Mucosa of stomach (tissue), 1 donor: Measurements from ENCODE around the gene RERE.

Experiments used
- H3K27me3 ChIP-seq: one replicate; pipeline ENCODE4 v1.7.0; 2013; ENCODE audit warnings: mild to moderate bottlenecking, low read length; ENCODE audit not compliant: control insufficient read depth, insufficient read depth
- H3K36me3 ChIP-seq: one replicate; pipeline ENCODE4 v1.7.0; 2013; ENCODE audit warnings: low read length; ENCODE audit not compliant: control insufficient read depth, insufficient read depth
- H3K4me1 ChIP-seq: one replicate; pipeline ENCODE4 v1.7.0; 2013; ENCODE audit warnings: mild to moderate bottlenecking, low read length; ENCODE audit not compliant: control insufficient read depth, insufficient read depth
- H3K4me3 ChIP-seq: one replicate; pipeline ENCODE4 v1.7.0; 2013; ENCODE audit warnings: low read length
- H3K9ac ChIP-seq: one replicate; pipeline ENCODE4 v1.7.0; 2013; ENCODE audit warnings: mild to moderate bottlenecking, low read length, moderate library complexity
- H3K9me3 ChIP-seq: one replicate; pipeline ENCODE4 v1.7.0; 2013; ENCODE audit warnings: mild to moderate bottlenecking, low read length, moderate library complexity; ENCODE audit not compliant: control insufficient read depth
- donor health status: Pancreatic carcinoma.

Gene RERE

GRCh38 chr1:8325771-8326170, 491.7 kb downstream of the RERE start:
- H3K9me3 ChIP-seq = no peaks in the 10 kb centered on the region
- no peaks in the 10 kb centered on the region for H3K4me1 ChIP-seq
- H3K36me3 ChIP-seq = no peaks in the 10 kb centered on the region
- no peaks in the 10 kb centered on the region for H3K27me3 ChIP-seq
- H3K9ac ChIP-seq = no peak overlapping the region
- H3K4me3 ChIP-seq = no peak overlapping the region

GRCh38 chr1:8324176-8324810, 493.1 kb downstream of the RERE start:
- Histone ChIP-seq H3K27me3 (peaks cover 1% of the 10 kb centered on the region), H3K4me3 (no peak overlapping the region), H3K9ac (no peak overlapping the region), H3K4me1 (no peaks in the 10 kb centered on the region), H3K36me3 (no peaks in the 10 kb centered on the region), H3K9me3 (no peaks in the 10 kb centered on the region)

DNA sequence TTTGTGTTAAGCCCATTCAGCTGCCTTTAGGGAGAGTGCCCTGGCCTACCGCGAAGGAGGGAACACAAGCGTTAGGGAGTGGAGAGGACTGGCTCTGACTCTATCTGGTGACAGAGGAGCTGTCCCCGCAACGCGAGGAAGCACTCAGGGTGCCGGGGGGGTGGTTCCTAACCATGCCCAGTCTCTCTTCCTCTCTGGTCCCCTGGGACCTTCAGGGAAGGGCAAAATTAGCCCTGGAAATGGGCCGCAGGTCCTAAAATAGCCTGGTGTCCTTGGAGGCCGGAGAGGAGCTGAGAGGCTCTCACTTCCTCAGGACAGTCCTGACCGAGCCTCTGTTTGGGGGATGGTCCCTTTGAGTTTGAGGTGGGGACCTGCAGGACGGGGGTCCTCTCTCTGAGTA, 493.7 kb downstream of the RERE start:
- no peaks in the 10 kb centered on the region for H3K4me1 ChIP-seq
- no peaks in the 10 kb centered on the region for H3K36me3 ChIP-seq
- H3K9me3 ChIP-seq = no peaks in the 10 kb centered on the region
- H3K9ac ChIP-seq = no peak overlapping the region
- H3K4me3 ChIP-seq = no peak overlapping the region
- peaks cover 5% of the 10 kb centered on the region for H3K27me3 ChIP-seq

DNA sequence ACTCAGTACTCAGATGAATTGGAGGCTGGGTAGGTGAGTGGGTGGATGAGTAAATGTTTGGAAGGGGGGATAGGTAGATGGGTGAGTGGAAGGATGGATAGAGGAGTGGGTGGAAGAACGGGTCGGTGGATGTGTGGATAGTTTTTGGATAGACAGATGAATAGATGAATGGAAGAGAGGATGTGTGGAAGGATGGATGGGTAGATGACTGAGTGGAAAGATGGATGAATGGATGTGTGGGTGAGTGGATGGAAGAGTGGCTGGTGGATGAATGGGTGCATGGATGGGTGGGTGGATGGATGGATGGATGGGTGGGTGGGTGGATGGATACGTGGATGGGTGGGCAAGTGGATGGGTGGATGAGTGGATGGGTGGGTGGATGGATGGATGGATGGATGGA, 495.8 kb downstream of the RERE start:
- Histone ChIP-seq H3K9ac (no peak overlapping the region), H3K4me3 (no peak overlapping the region), H3K9me3 (no peaks in the 10 kb centered on the region), H3K36me3 (no peaks in the 10 kb centered on the region), H3K4me1 (peaks cover 10% of the 10 kb centered on the region), H3K27me3 (peaks cover 12% of the 10 kb centered on the region)

DNA sequence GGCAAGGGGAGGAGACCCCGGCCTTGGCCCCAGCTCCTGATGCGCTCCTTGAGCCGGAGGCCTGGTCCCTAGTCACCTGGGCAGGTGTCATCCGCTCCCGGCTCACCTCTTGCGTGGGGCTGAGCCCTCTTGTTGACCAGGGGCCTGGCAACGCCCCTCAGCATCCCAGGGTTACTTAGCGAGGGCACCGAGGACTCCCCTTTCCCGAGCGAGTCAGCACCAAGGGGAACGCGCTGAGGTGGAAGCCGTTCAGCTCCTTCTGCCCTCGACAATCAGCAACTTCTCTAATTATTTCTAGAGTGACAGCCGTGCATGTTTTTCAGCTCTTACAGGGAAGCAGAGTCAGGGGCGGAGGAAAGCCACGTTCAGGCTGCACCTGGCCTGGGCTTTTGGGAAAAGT, 499.0 kb downstream of the RERE start:
- Histone ChIP-seq H3K4me3 (peak overlapping the region; percentile 25), H3K9ac (peak overlapping the region; percentile 29), H3K4me1 (peaks cover 19% of the 10 kb centered on the region), H3K36me3 (no peaks in the 10 kb centered on the region), H3K27me3 (peaks cover 16% of the 10 kb centered on the region), H3K9me3 (no peaks in the 10 kb centered on the region)

DNA sequence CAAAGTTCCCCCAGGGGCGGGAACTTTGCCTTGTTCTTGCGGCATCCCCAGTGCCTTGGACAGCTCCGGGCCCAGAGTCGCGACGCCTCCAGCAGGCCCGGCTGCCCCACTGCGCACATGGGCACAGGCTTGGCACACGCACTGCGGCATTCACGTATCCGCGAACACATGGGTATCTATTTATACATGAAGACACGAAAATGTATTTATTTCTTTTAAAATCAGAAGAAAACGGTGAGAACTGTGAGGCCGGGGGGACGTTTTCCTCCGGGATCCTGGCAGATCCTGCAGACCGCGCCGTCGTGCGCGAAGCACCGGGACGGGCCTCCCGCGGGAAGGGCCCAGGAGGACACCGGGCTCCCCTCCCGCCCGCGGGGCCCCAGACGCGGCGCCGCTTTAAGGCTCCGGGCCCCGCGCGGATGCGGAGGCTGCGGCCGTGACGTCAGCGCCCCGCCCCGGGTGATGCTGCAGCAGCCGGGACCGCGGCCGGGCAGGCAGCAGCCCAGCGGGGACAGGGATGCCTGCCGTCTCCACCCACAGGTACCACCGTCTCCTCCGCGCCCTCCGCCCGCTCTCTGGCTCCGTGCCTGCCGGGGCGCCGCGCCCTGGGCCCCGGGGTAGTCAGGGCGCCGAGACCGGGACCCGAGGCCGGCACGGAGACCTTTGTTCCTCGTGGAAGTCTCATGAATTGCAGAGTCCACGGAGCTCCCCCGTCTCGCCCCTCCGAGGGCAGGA, 499.6 kb downstream of the RERE start, which contains the start of gene SLC45A1:
Gene SLC45A1, plus strand, starts transcription at position 468 of the 735 bp plus-strand sequence. CDS start 6,216 bp downstream, outside the sequence.
- peaks cover 16% of the 10 kb centered on the region for H3K27me3 ChIP-seq
- peak within 1 kb of the TSS; percentile 29 for H3K9ac ChIP-seq
- H3K36me3 ChIP-seq = no peaks in the 10 kb centered on the region
- H3K4me1 ChIP-seq = peaks cover 24% of the 10 kb centered on the region
- H3K4me3 ChIP-seq = peak within 1 kb of the TSS; percentile 25
- H3K9me3 ChIP-seq = no peaks in the 10 kb centered on the region

- Histone ChIP-seq H3K9me3 (no peaks in the 10 kb centered on the region), H3K4me1 (peaks cover 33% of the 10 kb centered on the region), H3K27me3 (peaks cover 16% of the 10 kb centered on the region)
Observed at GRCh38 chr1:8315573-8316475, 501.6 kb downstream of the RERE start.

DNA sequence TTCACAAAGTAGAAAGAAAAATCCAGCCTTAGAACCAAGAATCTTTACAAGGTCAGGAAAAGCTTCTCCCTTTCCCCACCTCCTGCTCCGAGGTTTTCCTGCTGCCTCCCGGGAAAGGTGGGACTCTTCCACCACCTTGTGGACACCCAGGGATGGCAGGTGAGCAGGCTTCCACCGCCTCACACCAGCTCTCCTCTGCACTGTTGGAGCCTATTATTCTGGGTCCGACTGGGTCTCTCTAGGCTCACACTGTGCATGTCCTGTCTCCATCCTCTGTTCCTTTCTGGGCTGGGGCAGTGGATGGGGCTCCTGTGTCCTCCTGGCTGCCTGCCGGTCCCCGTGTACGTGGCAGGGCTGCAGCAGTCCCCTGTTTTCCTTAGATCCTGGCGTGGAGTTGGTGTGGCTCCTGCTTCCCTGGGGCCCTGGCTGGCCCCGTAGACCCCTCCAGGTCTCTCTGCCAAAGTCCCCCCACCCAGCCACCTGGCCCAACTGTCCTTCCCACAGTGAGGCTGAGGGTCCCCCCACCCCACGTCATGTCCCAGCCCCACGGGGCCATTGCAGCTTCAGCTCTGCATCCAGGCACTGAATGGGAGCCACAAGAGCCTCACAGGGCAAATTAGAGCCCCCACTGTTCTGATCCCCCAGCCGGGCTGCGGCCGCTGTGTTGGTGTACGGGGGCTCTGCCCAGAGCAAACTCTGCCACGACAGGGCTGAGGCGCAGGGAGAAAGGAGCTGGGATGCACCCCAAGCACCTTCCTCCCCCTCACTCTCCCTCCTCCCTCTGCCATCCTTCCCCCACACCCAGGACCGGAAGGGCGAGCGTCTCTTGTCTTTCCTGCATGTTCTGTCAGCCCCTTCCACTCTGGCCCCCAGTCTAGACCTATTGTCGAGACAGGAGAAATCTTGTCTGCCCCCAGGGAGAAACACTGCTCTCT, 502.8 kb downstream of the RERE start:
- Histone ChIP-seq H3K27me3 (peaks cover 16% of the 10 kb centered on the region), H3K4me3 (no peak overlapping the region), H3K4me1 (peaks cover 33% of the 10 kb centered on the region), H3K9ac (no peak overlapping the region), H3K9me3 (no peaks in the 10 kb centered on the region), H3K36me3 (no peaks in the 10 kb centered on the region)

More at GRCh38 chr1:8315573-8316475, 501.6 kb downstream of the RERE start:
- no peak overlapping the region for H3K9ac ChIP-seq
- H3K4me3 ChIP-seq = no peak overlapping the region
- H3K36me3 ChIP-seq = no peaks in the 10 kb centered on the region

GRCh38 chr1:8313231-8313630, 504.2 kb downstream of the RERE start:
- peaks cover 30% of the 10 kb centered on the region for H3K4me1 ChIP-seq
- no peak overlapping the region for H3K4me3 ChIP-seq
- no peak overlapping the region for H3K9ac ChIP-seq
- no peaks in the 10 kb centered on the region for H3K9me3 ChIP-seq
- no peaks in the 10 kb centered on the region for H3K36me3 ChIP-seq
- peaks cover 6% of the 10 kb centered on the region for H3K27me3 ChIP-seq

- Histone ChIP-seq H3K9ac (no peak overlapping the region), H3K4me3 (no peak overlapping the region), H3K4me1 (peaks cover 24% of the 10 kb centered on the region), H3K27me3 (peaks cover 4% of the 10 kb centered on the region), H3K9me3 (no peaks in the 10 kb centered on the region), H3K36me3 (no peaks in the 10 kb centered on the region)
Observed at GRCh38 chr1:8312235-8313218, 504.9 kb downstream of the RERE start.
